ENCODE measurements around the gene NHLRC1. TPM values are rescaled to one million over a fixed set of nuclear protein-coding genes. Genes with fewer than 3 reads are reported as not detected.

NHLRC1 gene
- total and polyA plus RNA-seq, 2 of the 8 experiments (the other 6 are each of a cell fraction or from before 2014, with no cell fraction given): 0.57 to 0.58 TPM

DNA sequence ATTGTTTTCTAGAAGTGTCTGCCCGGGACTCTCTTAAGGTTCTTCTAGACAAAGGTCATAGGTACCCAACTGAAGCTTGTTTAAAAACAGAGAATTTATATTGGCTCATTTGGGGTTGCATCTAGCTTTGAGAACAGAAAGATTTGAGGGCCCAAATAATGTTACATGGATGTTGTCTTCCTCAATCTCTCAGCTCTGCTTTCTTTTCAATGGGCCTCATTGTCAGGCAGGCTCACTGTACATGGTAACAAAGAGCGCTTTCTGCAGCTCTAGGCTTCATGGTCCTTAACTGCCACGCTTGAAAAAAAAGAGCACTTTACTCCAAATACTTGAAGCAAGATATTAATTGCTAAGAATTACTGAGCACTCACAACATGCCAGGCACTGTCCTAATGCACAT lies 22.2 kb downstream of the NHLRC1 start:
- POLR2A ChIA-PET (ENCODE audit: partially characterized antibody): interaction anchor here (1.2 kb wide), 1 partner anchor 11 kb away, joined by 4 read pairs; no protein-coding TSS in a partner anchor
- H3K23me2 ChIP-seq (ENCODE audit: low read depth, low read length): no peaks in the 10 kb centered on the region
- no peak overlapping the region for H3K9ac ChIP-seq (replicated peaks in 1 of 4; ENCODE audit: extremely low read depth in 1 of 4, low read depth in 3 of 4, low read length in 3 of 4)
- no peaks in the 10 kb centered on the region for H3K4me1 ChIP-seq (replicated peaks in 1 of 4; ENCODE audit: control insufficient read depth in 3 of 4, insufficient read depth in 4 of 4, low read length in 3 of 4)
- no peaks in the 10 kb centered on the region for H3K79me1 ChIP-seq (ENCODE audit: low read depth, low read length)
- H3K14ac ChIP-seq (ENCODE audit: insufficient read length): no peak overlapping the region
- H2AFZ ChIP-seq (ENCODE audit: low read length): no peak overlapping the region; the same call in 1 of the 2 replicates
- H3K79me2 ChIP-seq (ENCODE audit: control insufficient read depth in 1 of 2, insufficient read depth in 2 of 2, low read length in 2 of 2): no peaks in the 10 kb centered on the region
- H3K23ac ChIP-seq (ENCODE audit: insufficient read length): no peak overlapping the region
- CTCF ChIA-PET (ENCODE audit: partially characterized antibody): interaction anchor here (0.6 to 1.3 kb wide), 5 partner anchors 10 to 293 kb away, joined by 3 to 8 read pairs (median 3); no protein-coding TSS in a partner anchor
- no peaks in the 10 kb centered on the region for H3K27me3 ChIP-seq (replicated peaks in 1 of 4; ENCODE audit: control insufficient read depth in 3 of 4, extremely low read depth in 1 of 4, insufficient read depth in 3 of 4, low read length in 3 of 4)
- no peak overlapping the region for H2BK12ac ChIP-seq (ENCODE audit: low read depth, low read length)
- H2BK20ac ChIP-seq (ENCODE audit: low read length): no peak overlapping the region
- no peak overlapping the region for H2BK120ac ChIP-seq (replicated peaks; ENCODE audit: low read depth, low read length)
- no peak overlapping the region for H3K56ac ChIP-seq (replicated peaks; ENCODE audit: insufficient read length, low read depth, low read length)
- no peak overlapping the region for H2AK5ac ChIP-seq (ENCODE audit: low read depth, low read length)
- no peak overlapping the region for H3K4ac ChIP-seq (replicated peaks; ENCODE audit: insufficient read length, low read depth, low read length)
- H4K8ac ChIP-seq (ENCODE audit: extremely low read depth, insufficient read depth, low read length): no peak overlapping the region
- no peaks in the 10 kb centered on the region for H4K20me1 ChIP-seq (replicated peaks in 1 of 2; ENCODE audit: control insufficient read depth in 1 of 2, insufficient read depth in 2 of 2, low read length in 2 of 2)
- no peaks in the 10 kb centered on the region; a peak in 1 of 8 replicates for H3K36me3 ChIP-seq (ENCODE audit: control insufficient read depth in 2 of 4, insufficient read depth in 4 of 4, low read length in 3 of 4)
- H2BK5ac ChIP-seq (ENCODE audit: low read depth, low read length): no peak overlapping the region
- no peak overlapping the region for H3K27ac ChIP-seq (ENCODE audit: low read depth, low read length)
- no peak overlapping the region for H2BK15ac ChIP-seq (ENCODE audit: low read length)
- FAIRE-seq (no peak), DNase-seq (ENCODE audit: low read depth in 1 of 2, low spot score in 2 of 2) (no peak)
- H3K4me2 ChIP-seq (ENCODE audit: insufficient read depth in 1 of 2, low read depth in 2 of 2, low read length in 2 of 2): no peak overlapping the region
- no peak overlapping the region for H3K4me3 ChIP-seq (ENCODE audit: extremely low read depth in 1 of 4, insufficient read depth in 2 of 4, low read depth in 3 of 4, low read length in 4 of 4)
- no peak overlapping the region for H3K18ac ChIP-seq (ENCODE audit: extremely low read depth, low read length)
- WGBS, 2 experiments (ENCODE audit: extremely low coverage in 1 of 2, insufficient coverage in 1 of 2, insufficient read length in 1 of 2, insufficient replicate concordance in 2 of 2, low coverage in 1 of 2, low lambda C conversion rate in 2 of 2, missing lambda C conversion rate in 1 of 2): 70% methylated on average over 3 of the region's 3 CpGs; no CpG with 5 or more reads in 1 of the 2 experiments
- H4K5ac ChIP-seq (ENCODE audit: insufficient read length, low read depth, low read length): no peak overlapping the region
- no peak for TF ChIP-seq HDAC6 (IDR thresholded peaks at IDR 0.05; ENCODE audit: low read depth, low read length)
- TF ChIP-seq ZNF274 (IDR thresholded peaks at IDR 0.05; ENCODE audit: borderline replicate concordance, extremely low read depth, low read length): no peak
- TF ChIP-seq JUN (IDR thresholded peaks at IDR 0.05; ENCODE audit: low read depth, low read length): no peak
- TF ChIP-seq SIN3A (conservative IDR thresholded peaks at IDR 0.05 in 1 of 2, IDR thresholded peaks at IDR 0.05 in 1 of 2; ENCODE audit: low read depth in 1 of 2, low read length in 2 of 2): no peak
- TF ChIP-seq RBBP5 (IDR thresholded peaks at IDR 0.05; ENCODE audit: borderline replicate concordance, low read depth, low read length): no peak
- TF ChIP-seq SIX5 (IDR thresholded peaks at IDR 0.05; ENCODE audit: low read depth, low read length): no peak
- no peak for TF ChIP-seq RFX5 (IDR thresholded peaks at IDR 0.05; ENCODE audit: borderline replicate concordance, low read depth, low read length)
- no peak for TF ChIP-seq ASH2L (IDR thresholded peaks at IDR 0.05; ENCODE audit: low read length)
- no peak for TF ChIP-seq SP1 (IDR thresholded peaks at IDR 0.05; ENCODE audit: low read depth, low read length)
- no peak for TF ChIP-seq PHF8 (conservative IDR thresholded peaks at IDR 0.05; ENCODE audit: low read depth, low read length)
- H3K9me3 ChIP-seq (ENCODE audit: insufficient read depth in 2 of 2, low read depth in 1 of 2, low read length in 1 of 2): no peaks in the 10 kb centered on the region
- no peak overlapping the region for H4K91ac ChIP-seq (replicated peaks; ENCODE audit: insufficient read length, low read length)
